Astrocyte of the hippocampus (primary cell): ENCODE measurements around the gene CTCFL.

Source experiments
- DNase-seq: peaks from one replicate; pipeline ENCODE4 v3.0.0; 2011; ENCODE audit warnings: low read depth, low spot score

CTCFL gene

GRCh38 chr20:57464642-57465211 lies 60.2 kb downstream of the CTCFL start:
- DNase-seq: no peak

GRCh38 chr20:57462781-57463180 lies 62.2 kb downstream of the CTCFL start:
- DNase-seq: no peak

- no peak for DNase-seq
These were observed 63.2 kb downstream of the CTCFL start for GRCh38 chr20:57461726-57462125.

DNA sequence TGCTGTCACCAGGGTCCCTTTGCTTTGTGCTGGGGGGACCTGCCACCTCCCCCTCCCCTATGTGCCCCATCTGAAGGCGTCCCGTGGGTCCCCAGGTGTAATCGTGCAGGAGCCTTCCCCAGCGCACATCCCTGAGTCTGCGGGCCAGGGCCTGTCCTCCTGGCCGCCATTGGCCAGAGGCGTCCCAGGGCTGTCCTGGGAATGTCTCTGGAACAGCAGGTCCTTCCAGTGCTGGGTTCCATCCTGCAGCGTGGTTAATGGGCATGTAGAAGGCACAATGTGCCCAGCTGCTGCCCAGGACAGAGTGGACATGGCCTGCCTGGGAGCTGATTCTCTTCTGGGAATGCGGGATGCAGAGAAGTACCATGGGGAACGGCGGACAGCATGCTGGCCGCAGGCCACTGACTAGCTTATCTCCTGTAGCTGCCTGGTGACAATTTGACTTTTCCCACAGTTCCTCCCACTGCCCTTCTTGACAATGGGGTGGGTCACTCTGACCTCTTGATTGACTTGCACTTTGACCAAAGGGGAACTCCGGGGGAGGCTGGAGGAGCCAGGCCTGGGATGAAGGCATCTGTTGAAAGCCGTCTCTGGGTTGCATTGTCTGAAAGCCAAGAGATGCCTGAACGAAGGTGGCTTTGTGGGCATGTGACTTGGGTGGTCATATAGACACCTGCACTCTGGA lies 64.0 kb downstream of the CTCFL start:
- DNase-seq: no peak

DNA sequence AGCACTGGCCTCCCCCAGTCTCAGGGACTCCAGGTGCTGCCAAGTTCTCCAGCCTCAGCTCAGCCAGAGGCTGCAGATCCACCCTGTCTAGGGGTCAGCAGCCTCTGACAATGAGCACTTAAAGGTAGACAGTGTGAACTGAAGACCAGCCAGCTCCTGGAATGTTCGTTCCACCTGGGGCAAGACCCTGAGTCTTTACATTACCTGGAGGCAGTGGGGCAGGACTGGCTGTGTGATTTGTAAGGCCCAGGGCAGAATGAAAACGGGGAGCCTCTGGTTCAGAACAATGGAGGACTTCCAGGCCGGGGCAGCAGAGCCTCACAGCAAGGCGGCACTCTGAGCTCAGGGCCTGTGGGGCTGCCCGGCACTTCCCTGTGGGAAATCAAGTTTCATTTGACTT lies 65.0 kb downstream of the CTCFL start:
- no peak for DNase-seq

GRCh38 chr20:57459278-57459677 lies 65.7 kb downstream of the CTCFL start:
- peak; percentile 35 for DNase-seq

GRCh38 chr20:57458400-57459160 lies 66.4 kb downstream of the CTCFL start:
- DNase-seq: peak; percentile 82

DNA sequence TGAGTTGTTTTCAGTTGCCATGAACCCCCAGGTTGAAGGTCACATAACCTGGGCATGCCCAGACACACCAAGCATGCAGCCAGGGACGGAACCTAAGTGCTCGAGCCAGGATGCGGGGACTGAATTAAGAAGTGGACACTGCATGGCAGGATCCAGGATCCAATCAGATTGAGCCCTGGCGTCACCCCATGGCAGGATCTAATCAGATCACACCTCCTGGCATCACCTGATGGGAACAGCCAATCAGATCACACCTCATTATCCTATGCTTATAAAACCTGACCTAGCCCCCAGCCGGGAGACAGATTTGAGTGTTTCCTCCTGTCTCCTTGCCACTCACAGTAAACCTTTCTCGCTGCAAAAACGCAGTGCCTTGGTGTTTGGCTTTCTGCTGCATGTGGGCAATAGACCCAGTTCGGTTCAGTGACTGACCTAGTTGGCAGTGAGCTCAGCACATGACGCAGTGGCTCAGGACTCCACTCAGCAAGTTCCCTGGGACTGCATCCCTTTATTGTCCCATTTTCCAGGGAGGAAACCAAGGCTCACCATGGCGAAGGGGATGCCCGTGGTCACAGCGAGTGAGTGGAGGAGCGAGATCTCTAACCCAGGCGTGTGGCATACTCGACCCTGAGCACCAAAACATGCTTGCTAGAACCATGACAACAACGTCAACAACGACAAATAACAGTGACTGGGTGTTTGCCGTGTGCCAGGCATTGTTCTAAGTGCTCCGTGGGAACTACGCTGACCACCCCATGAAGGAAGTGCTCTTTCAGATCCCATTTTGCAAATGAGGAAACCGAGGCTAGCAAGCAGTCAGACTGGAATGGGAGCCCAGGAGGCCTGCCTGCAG lies 67.5 kb downstream of the CTCFL start:
- no peak for DNase-seq

DNA sequence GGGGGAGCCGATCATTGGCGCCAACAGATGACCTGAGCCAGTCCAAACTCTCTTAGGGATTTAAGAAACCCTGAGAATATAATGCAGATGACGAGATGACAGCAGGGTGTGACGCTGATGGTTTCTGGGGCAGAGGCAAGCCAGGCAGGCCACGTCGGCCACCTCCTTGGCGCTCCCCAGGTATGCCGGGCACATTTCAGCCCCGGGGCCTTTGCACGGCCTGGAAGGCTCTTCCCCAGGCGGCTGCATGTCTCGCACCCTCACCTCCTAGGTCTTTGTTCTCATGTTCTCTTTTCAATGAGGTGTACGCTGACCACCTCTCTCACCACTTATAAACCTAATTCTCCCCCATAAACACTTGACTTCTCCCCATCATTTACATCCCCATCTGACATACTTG lies 68.8 kb downstream of the CTCFL start:
- no peak for DNase-seq

DNA sequence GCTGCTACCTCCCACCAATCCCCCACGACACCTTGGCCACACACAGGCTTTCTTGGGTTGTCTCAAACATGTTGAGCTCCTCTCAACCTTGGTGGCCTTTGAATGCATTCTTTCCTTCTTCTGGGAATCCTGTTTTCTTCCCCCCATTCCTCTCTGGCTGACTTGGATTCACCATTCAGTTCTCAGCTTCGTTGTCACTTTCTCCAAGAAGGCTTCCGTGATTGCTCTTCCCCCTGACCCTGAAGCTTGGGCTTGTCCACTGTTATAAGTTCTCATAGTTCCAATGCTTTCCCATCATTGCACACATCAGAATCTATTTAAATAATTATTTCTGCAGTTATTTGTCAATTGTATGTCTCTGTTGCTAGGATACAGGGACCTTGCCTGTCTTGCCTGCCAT lies 69.6 kb downstream of the CTCFL start:
- no peak for DNase-seq

- DNase-seq: no peak
These were observed 72.9 kb downstream of the CTCFL start for GRCh38 chr20:57451795-57452661.

DNA sequence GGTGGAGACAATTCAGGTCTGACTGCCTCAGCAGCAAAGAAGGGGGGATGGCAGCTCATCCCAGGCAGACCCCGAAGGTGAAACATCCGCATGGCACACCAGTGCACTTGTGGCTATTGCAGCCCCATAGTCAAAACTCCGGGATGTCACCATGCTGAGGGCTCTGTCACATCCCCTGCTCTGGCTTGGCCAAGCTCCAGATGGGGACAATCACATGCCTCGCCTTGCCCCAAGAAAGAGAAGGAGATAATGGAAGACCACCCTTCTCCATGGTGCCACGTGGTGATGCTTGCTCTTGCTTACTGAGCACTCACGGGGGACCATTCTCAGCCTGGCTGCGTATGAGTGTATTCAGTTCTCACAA lies 73.5 kb downstream of the CTCFL start:
- no peak for DNase-seq

DNA sequence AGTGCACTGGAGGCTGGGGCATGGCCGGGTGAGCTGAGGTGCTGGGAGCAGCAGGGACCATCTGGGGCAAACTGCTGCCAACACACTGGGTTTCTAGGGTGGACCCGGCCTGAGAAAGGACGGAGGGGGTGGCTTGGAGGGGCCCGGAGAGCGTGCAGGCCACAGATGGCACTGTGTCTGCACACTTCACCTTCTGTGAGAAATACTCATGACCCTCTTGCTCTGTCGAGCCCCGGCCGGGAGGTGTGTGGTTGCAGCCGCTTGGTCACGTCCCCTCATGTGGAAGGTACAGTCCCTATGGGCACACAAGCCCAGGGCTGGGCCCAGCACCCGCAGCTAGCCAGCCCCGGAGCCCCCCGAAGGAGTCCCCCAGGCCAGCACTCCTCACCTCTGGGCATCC lies 74.0 kb downstream of the CTCFL start:
- no peak for DNase-seq

DNA sequence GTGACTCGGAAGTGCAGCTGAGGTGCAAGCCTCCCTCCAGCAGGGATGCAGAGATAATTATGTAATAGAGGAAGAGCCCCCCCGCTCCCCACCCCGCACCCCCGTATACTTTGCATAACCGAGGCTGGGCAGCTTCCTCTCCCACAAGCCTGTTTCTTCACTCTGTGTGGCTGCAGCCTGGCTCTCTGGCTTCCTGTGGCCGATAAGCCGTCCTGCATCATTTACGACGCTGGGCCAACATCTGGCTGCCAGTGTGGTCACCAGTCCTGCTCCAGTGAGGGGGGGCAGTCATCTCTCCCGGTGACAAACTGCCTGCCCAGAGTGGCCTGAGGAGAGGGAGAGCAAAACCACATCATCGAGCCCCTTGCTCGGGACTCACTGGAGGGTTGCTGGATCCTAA lies 74.5 kb downstream of the CTCFL start:
- no peak for DNase-seq

GRCh38 chr20:57449398-57450354 lies 75.3 kb downstream of the CTCFL start:
- no peak for DNase-seq

GRCh38 chr20:57448764-57449354 lies 76.1 kb downstream of the CTCFL start:
- no peak for DNase-seq
